ENCODE results near the gene TECPR2. TPM values are rescaled to one million over a fixed set of nuclear protein-coding genes. Genes with fewer than 3 reads are reported as not detected.
A peak's percentile ranks its signal among the peaks of the same experiment; 100 is the strongest.

Gene TECPR2
- total and polyA plus RNA-seq, 2 of the 13 experiments (the other 11 are each of a cell fraction or from before 2014, with no cell fraction given), result 3.5 to 5.7 TPM

DNA sequence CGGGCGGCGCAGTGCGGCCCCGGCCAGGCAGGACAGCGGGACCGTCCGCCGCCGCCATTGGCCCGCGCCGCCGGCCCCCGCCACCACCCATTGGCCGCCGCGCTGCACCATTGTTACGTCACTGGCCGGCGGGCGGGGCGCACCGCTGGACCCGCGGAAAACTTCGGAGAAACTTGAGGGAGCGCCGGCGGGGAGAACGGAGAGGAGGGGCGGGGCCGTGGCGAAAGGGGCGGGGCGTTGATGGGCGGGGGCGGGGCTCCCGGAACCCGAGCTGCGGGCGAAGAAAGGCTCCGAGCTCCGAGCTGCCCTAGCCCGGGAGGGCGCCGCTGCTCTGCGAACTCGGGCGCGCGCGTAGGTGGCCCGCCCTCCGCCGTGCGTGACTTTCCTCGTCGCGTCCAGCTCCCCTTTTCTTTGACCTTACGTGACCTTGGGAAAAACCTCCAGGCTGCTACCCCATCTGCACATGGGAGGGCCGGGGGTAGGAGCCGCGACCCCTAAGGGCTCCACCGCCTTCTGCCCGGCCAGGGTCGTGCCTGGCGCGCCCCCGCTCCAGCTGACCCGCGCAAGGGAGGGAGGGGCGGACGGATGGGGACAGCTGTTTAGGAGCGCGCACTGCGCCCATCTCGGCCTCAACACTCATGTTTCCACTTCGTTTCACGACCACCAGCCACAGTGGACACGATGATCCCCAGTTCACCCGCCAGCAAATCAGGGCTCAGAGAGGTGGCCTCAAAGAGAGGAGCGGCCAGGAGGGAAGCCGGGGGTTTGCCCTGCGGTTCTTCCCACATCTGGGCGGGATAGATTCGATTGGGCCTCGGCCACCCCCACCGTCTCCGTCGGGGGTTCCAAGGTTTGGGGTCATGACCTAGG is 147.2 kb downstream of the TECPR2 start, which contains the start of gene ANKRD9 (continued):
- TF ChIP-seq, protein P1, sequence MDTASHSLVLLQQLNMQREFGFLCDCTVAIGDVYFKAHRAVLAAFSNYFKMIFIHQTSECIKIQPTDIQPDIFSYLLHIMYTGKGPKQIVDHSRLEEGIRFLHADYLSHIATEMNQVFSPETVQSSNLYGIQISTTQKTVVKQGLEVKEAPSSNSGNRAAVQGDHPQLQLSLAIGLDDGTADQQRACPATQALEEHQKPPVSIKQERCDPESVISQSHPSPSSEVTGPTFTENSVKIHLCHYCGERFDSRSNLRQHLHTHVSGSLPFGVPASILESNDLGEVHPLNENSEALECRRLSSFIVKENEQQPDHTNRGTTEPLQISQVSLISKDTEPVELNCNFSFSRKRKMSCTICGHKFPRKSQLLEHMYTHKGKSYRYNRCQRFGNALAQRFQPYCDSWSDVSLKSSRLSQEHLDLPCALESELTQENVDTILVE (CRISPR knock-in tag; IDR thresholded peaks at IDR 0.05), result 0 out of 2 replicates have a peak, but pooled peaks have one; percentile 42
- no peak for TF ChIP-seq ZNF850 (CRISPR knock-in tag; conservative IDR thresholded peaks at IDR 0.05)
- TF ChIP-seq, protein P2, sequence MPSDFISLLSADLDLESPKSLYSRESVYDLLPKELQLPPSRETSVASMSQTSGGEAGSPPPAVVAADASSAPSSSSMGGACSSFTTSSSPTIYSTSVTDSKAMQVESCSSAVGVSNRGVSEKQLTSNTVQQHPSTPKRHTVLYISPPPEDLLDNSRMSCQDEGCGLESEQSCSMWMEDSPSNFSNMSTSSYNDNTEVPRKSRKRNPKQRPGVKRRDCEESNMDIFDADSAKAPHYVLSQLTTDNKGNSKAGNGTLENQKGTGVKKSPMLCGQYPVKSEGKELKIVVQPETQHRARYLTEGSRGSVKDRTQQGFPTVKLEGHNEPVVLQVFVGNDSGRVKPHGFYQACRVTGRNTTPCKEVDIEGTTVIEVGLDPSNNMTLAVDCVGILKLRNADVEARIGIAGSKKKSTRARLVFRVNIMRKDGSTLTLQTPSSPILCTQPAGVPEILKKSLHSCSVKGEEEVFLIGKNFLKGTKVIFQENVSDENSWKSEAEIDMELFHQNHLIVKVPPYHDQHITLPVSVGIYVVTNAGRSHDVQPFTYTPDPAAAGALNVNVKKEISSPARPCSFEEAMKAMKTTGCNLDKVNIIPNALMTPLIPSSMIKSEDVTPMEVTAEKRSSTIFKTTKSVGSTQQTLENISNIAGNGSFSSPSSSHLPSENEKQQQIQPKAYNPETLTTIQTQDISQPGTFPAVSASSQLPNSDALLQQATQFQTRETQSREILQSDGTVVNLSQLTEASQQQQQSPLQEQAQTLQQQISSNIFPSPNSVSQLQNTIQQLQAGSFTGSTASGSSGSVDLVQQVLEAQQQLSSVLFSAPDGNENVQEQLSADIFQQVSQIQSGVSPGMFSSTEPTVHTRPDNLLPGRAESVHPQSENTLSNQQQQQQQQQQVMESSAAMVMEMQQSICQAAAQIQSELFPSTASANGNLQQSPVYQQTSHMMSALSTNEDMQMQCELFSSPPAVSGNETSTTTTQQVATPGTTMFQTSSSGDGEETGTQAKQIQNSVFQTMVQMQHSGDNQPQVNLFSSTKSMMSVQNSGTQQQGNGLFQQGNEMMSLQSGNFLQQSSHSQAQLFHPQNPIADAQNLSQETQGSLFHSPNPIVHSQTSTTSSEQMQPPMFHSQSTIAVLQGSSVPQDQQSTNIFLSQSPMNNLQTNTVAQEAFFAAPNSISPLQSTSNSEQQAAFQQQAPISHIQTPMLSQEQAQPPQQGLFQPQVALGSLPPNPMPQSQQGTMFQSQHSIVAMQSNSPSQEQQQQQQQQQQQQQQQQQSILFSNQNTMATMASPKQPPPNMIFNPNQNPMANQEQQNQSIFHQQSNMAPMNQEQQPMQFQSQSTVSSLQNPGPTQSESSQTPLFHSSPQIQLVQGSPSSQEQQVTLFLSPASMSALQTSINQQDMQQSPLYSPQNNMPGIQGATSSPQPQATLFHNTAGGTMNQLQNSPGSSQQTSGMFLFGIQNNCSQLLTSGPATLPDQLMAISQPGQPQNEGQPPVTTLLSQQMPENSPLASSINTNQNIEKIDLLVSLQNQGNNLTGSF (CRISPR knock-in tag; IDR thresholded peaks at IDR 0.05), result no peak
- TF ChIP-seq ZNF615 (CRISPR knock-in tag; IDR thresholded peaks at IDR 0.05; ENCODE audit: borderline replicate concordance), result no peak
- TF ChIP-seq FOXC1 (CRISPR knock-in tag; IDR thresholded peaks at IDR 0.05; ENCODE audit: borderline replicate concordance), result no peak; the same call in 1 of the 2 replicates
- TF ChIP-seq, protein P3, sequence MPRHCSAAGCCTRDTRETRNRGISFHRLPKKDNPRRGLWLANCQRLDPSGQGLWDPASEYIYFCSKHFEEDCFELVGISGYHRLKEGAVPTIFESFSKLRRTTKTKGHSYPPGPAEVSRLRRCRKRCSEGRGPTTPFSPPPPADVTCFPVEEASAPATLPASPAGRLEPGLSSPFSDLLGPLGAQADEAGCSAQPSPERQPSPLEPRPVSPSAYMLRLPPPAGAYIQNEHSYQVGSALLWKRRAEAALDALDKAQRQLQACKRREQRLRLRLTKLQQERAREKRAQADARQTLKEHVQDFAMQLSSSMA (CRISPR knock-in tag; IDR thresholded peaks at IDR 0.05), result no peak
- TF ChIP-seq ZSCAN21 (CRISPR knock-in tag; IDR thresholded peaks at IDR 0.05; ENCODE audit: borderline replicate concordance), result no peak
- TF ChIP-seq RAD21 (CRISPR knock-in tag; IDR thresholded peaks at IDR 0.05), result peak; percentile 26; the same call in 1 of the 2 replicates
- no peak for TF ChIP-seq KDM6A (CRISPR knock-in tag; IDR thresholded peaks at IDR 0.05; ENCODE audit: low read depth)
- no peak for TF ChIP-seq ZNF296 (CRISPR knock-in tag; conservative IDR thresholded peaks at IDR 0.05)
- no peak for TF ChIP-seq DR1 (CRISPR knock-in tag; IDR thresholded peaks at IDR 0.05)
